Measurements from ENCODE around the gene METAP1D.

METAP1D gene

DNA sequence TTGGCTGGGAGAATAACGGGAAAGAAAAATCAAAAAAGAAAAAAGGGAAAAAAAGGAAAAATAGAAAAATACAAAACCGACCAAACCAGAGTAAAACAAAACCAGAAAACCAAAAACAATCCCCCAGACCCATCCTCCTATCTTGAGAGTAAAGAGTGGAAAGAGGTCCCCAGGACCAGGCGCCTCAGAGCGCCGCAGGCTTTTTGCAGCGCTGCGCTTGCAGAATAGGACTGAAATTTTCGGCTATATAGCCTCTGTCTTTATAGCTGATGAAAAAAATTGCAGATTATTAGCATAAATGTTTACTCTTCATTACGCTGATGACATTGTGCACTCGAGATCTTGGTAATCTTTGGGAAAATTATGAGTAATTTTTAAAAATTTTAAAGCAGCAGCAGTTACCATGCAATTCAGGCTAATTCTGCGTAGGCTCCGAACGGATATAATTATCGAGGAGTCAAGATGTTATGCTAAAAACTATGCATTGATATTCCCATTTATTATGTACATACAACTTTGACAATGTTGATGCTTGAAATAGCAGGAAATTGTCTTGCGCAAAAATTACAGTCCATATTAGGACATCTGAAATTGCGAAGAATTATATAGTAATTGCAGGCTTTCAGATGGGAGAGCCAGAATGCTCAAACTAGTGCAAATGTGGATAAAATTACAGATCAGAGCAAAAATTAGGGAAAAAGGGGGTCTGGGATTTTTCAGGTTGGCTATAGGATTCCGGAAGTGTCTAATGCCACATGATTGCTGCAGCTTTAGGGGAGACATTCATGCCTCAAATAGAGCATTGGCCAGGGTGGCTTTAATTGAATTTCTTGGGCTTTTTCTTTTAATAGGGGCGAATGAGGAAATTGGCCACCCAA lies 93.9 kb downstream of the METAP1D start:
- DNase-seq, result no peak

DNA sequence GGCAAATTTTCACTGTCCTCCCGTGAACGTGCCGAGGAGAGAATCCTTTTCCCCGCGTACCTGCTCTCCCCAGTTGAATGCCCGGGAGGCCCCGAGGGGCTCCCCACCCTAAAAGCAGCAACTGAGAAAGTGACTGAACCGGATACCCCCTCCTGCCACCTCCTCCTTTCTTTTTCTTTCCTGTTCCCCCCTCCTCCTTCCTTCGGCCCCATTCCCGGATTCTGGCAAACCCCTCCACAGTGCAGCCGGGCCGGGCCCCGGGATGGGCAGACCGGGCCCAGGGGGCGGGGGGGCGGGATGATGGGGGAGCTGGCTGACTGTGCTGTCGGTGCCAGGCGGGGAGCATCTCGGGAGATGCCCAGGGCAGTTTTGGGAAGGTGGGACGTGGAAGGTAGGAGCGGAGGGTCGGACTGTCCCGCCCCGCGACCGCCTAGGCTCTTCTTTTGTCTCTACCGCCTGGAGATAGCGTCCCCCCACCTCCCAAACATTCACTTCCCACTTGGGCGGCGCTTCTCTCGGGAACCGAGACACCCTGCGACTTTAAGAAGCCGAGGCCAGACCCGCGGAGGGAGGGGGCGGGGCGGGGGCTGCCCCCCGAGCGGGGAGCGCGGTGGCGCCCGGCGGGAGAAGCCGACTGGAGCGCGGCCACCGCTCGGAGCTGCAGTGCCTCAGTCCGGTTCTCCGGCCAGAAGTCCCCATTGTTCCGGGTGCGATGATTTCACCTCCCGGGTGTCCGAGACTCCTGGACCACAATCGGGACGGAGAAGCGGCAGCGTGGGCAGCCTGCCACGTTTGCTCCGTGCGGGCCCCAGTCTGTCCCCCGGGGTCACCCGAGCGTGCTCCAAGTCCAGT lies 94.8 kb downstream of the METAP1D start:
- no peak for DNase-seq

DNA sequence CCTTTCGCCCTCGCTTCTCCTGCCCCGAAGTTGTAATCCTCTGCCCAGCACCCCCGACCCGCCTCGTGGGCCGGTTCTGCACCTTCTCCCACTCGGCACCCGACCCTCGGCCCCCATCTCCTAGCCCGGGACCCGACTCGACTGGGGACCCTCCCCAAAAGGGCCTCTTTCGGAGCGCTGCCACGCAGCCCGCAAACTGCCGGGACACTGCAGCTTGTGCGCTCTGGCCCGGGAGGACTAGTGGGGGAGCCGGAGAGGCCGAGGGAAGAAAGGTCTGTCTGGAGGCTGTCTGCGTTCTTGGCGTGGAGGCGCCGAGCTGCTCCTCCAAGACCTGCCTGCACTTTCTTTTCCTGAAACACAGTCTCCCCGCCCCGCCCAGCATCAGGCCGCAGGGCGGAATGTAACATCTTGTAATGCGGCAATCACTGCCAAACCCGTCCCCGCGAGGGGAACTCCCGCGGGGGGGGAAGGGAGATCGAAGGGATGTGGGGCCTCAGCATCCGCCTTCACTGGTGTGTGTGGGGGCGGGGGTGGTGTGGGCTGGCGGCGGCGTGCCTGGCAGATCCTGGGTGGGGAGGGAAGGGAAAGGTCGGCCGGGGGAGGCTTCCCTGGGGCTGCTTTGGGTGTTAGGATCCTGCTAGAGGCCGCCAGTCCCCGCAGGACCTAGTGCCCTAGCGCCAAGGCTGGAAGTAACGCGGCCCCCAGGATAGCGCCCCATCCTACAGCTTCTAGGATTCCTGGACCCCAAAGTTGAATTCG lies 95.6 kb downstream of the METAP1D start:
- DNase-seq, result peak; percentile 72

DNA sequence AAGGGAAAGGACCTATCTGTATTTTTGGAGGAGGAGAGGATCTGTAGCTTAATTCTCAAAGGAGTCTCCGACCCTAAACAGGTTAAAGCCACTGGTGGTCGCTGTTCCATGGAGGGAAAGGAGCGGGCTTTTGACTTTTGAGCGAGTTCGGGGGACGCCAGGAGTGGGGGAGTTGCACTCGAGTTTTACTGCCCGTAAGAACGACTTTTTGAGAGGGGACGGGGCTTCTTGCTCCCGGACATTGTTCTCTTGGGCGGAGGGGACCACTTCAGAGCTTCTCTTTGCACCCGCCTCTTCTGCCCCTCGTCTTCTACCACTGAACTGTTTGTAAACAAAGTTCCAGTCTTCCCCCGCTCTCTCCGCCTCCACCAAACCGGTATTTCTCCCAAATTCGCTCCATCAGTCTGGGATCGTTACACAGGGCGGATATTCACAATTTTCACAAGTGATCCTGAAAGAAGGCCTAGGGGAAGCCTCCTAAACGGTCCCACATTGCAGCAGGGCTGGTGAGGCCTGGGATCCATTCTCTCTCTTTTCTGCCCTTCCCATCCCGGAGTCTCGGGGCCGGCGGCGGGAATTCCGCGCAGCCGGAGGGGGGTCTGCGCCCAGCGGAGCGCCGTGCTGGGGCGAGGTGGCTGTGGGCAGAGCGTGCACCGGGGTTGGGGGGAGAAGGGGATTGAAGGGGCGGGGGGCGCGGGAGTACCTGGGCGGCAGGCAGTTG lies 96.3 kb downstream of the METAP1D start:
- DNase-seq, result no peak

DNA sequence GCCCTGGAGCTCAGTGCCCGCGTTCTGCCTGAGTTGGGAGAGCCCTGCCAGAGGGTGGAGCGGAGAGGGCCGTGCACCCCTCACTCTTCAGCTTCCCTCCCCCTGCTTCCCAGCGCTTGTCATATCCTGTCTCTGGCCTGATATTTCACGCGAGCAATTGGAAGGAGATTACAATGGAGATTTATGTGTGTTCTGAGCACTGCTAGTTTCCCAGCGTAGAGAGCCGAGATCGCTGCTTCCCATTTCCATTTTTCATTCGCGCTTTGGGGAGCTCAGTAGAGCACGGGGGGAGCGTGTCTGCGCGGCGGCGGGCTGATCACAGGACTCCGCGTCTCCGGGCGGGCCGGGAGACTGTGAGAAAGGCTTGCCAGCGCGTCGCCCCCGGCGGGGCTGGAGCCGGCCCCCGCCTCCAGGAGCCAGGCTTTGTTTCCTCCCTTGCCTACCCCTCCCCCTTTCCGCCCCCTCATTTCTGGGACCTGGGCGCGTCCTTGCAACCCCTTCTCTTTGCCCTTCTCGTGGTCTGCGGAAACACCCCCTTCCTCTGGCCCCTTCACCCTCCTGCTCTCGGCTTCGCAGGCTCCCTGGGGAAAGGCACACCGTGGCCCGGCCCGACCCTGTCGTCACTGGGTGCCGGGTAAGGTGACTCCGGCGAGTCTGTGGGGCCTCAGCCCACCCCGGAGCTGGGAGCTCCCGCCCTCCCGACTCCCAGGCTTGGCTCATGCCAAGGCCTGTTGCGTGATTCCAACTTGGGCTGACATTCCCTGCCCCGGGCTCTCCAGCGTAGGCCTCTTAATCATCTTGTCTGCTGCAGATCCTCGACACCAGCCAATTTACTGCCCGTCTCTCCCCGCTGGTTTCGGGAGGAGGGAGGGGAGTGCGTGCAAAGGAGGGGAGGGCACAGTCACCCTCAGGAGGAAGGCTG lies 97.1 kb downstream of the METAP1D start:
- DNase-seq, result no peak

DNA sequence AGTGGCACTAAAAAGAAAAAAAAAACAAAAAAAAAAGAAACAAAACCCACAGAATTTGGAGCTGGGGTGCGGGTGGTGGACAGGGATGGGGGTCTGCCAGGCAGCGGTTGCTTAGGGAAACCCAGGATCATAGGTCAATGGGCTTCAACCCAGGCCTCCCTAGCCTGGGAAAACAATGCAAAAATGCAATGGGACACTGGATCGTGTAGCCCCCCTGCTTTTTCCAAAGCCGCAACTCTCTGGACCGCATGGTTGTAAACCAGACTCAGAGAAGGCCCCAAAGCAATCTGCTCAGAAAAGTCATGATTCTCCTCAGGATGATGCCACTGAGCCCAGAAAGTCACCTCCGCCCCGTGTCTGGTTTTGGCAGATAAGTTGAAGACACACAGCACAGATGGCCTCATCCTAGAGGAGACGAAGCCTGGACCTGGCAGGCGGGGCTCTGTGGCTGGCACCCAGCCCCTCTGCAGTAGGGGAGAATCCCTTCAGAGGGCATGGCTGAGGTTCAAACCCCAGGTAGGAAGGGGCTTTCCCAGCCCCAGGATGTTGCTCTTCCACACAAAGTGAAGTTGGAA lies 97.9 kb downstream of the METAP1D start:
- no peak for DNase-seq

DNA sequence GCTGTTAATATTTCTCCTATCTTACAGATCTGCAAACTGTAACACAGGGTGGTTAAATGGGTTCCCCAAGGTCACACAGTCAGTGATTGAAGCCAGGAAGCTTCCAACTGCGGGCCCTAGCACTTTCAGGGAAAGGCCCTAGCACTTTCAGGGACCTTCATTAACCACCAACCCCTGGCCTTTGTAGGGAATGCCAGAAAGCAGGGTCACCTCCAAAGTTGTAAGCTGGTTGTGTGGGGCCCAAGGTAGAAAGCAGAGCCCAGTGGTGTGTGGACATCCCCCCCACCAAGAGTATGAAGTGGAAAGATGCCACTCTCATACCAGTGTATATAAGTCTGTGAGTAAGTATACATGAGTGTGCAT lies 98.5 kb downstream of the METAP1D start:
- no peak for DNase-seq

DNA sequence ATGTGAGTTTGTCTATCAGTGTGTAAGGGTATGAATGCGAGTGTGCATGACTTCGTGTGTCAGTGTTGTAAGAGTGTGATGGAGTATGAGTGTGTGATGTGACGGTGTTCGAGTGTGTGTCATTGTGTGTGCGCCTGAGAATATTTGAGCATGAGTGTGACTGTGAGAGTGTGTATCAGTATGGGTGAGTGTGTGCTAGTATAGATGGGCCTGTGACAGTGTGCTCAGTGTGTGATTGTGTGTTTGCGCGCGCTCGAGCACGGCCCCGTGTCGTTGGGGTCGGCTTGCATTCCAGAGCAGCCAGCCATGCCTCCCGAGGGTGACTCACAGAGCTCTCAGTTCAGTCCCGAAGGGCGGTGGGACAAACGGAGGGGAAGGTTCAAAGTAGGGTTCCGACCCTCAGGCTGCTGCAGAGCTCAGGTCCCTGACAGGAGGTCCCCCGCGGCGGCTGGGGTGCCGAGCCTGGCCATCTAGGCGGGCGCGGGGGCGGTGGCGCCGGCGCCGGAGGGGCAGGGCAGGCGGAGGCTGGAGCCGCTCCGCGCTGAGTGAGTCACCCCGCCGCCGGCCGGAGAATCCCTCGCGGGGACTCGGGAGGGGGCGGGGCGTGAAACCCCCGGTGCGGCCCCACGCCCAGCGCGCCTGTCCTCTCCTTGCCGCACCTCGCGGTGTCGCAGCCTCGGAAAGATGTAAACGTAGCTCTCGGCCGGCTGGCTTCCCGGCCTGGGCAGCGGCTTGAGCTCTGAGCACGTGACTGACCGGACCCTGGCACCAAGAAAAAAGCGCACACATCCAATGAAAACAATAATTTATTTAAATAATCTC lies 99.1 kb downstream of the METAP1D start:
- peak; percentile 68 for DNase-seq

DNA sequence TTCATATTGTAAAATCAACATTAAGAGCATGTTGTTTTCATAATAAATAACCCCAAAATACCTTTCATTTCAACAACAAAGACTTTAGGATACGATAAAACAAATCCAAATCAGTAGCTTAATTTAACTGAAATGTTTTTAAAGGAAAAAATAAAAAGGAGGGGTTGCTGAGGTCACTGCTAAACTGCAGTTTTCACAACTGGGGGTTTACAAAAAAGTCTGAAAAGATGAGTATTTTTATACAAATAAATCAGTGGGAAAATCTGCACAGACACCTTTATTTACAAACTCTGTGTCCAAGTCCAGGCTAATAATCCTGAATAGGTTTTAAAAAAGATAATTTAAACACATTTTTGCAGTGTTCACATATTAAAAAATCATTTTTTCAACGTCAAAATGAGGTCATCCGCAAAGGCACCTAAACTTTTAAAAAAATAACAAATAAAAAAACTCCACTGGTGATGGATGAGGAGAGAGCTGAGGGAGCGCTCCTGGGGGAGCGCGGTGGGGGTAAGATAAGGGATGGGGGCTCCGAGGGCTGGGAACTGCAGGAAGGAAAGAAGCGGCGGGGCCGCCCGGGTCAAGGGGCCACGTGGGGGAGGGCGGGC lies 99.8 kb downstream of the METAP1D start:
- DNase-seq, result no peak

DNA sequence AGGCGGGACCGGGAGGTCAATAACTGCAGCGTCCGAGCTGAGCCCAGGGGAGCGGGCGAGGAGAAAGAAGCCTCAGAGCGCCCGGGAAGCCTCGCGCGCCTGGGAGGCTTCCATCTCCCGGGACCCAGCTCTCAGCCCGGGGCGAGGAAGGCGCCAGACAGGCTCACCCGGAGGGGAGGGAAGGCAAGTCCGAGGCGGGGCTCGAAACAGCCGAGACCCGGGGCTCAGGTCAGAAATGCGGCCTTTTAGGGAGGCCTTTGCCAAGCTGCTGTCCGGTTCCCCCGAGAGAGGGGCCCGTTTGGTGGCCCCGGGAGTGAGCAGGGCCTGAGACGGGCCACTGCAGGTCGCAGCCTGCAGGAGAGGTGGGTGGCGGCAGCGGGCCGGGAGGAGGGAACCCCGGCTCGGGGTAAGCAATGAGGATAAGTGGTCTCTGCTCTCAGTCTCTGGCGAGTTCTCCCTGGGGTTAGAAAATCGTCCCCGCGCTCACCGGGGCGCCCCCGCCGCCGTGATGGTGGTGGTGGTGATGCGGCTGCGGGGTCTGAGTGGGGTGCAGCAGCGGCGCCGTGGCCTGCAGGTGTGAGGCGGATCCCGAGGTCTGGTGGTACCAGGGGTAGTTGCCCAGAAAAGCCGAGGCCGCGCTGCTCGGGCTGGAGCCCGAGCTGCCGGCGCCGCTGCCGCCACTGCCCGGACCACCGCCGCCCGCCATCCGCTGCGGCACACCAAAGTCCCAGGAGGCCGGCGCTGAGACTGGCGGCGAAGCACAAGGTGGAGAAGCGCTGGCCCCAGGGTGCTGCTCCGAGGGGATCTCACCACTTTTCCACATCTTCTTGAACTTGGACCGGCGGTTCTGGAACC lies 100.6 kb downstream of the METAP1D start:
- no peak for DNase-seq

DNA sequence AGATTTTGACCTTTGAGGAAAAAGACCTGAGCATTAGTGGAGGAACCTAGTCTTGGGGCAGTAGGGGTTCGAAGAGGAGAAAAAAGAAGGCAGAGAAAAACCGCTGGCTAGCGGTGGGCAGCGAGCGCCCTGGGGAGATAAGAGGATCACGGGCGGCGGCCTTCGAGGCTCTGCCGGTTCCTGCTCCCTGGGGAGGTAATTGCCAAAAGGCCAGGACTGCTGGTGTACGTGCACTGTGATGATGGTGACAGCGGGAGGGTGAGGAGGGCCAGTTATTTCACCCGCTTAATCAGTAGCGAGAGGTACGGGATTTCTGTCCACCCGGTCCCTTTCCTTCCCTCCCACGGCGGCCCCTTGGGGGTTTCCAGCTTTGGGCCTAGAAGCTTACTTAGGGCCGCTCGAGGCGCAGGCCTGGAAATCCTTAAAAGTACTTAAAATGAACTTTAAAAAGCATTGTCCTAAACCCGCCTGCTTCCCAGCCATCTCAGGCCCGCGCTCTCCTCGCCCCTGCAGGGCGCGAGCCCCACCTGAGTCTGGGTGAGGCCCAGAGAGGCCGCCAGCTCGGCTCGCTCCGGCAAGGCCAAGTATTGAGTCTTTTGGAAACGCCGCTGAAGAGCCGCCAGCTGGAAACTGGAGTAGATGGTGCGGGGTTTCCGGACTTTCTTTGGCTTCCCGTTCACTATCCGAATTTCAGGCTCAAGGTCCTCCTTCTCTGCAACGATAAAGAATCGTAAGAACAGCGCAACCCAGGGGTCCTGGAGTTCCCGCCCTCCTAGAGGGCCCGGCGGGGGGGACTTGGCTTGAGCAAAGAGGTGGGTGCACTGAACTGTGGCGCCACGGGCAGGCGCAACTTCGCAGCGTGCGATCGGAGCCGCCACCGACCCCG lies 101.4 kb downstream of the METAP1D start:
- DNase-seq, result no peak

DNA sequence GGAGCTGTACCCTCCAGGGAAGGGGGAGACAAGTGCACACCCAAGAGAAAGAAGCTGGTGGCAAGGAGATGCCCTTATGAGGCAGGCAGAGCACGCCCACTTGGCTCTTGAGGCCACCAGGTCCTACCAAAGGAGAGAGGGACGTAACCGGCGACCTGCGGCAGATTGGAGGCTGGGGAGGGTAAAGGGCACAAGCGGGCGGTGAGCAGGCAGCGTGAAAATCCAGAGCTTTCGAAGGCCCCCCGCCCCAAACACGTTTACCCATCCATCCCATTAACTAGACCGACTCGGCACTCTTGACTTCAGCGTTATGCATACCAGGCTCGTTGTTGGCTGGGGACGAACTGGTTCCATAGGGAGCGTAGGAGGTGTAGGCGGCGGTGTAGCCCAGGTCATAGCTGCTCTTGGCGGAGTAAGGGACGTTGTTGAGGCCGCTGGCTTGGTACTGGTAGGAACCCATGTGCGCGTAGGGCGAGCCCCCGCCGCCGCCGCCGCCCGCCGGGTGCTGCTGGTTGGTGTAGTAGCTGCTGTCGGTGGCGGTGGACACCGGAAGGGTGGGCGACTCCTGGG lies 102.2 kb downstream of the METAP1D start:
- DNase-seq, result peak; percentile 53

DNA sequence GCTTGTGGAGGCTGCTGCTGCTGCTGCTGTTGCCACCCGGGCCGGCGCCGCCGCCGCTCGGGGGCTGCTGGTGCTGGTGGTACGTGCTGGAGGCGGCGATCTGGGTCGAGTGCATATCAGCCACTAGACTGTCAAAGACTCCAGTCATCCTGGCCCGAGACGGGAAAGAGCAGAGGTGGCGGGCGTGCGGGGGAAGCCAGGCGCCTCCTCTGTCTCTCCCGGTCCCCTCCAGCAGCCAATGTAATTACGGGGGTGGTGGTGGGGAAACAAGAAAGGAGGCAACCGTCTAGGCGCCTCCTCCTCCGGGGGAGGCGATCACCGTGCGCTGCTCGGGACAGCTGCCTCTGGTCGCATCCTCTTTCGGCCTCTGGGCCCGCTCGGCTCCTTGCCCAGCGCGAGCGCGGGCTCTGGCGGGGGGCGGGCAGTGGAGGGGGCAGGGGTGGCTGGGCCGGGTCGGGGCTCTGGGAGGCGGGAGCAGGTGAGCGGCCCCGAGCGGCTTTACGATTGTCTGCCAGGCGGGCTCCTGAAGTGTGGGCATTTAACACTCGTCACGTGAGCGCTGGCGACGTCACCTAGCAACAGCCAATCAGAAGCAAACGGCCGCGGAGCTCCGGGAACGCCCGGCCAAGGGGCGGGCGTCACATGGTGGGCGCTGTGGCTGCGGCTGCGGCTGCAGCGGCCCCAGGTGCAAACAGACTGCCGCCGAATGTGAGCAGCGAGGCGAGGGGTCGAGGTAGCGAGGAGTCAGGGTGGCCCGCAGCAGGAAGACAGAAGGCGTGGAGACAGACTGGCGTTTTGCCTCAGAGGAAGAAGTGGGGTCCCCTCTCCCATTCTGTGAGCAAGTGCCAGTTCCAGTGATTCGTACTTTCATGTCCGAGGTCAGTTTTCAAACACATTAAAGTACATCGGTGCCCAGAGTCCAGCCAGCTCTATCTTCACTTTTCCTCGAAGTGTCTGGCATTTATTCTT lies 102.9 kb downstream of the METAP1D start, which contains the start of gene DLX2:
TSS of gene DLX2 (minus strand) at position 510 of the 969 bp plus-strand sequence. CDS start at position 148, 362 bp downstream.
- DNase-seq, result peak; percentile 87

DNA sequence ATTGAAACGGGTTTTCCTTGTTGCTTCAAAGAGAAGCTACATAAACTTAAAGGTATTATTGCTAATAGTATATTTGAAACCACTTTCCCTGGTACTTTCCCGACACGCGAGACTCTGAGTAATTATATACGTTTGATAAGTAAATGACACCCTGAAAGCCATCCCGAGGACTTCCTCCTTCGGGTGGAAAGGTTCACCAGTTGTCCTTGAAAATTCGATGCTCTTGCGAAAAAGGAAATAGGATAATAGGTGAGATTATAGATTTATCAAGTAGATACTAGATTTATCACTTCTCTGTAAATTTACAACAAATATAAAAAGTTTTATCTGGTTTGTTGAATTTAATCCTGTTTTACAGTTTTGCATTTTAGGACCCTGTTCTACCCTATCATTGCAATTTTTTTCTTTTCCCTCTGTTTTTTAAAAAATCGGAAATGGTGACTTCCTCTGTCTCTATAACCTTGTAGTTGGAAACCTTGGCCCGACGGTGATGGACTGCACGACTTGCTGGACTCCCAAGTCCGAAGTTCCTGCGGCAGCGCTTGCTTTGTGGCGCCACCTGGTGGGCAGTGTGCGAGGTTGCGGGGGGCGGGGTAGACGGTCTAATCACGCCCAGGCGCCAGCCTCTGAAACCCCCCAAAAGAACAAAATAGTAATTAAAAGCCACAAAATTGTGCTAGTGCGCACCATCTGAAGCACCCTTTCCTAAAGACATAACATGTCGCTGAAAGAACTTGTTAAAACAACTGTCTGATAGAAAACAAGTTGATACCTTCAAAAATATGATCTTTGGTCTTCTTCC lies 103.9 kb downstream of the METAP1D start:
- peak; percentile 89 for DNase-seq
